ENCODE results near the gene TOX4.
"Not testable (repeated sequence)": the region's sequence is repeated elsewhere in the genome, so short reads cannot be mapped to it uniquely, and the experiment has no call there.

The TOX4 gene

GRCh38 chr14:21476925-21477681 is at the start of gene TOX4, which contains the start of gene RAB2B:
Gene TOX4, plus strand, starts transcription at chr14:21477195. Its CDS starts 84 bp downstream, at chr14:21477279.
Gene RAB2B, minus strand, starts transcription at chr14:21476959. Its CDS starts 87 bp downstream, at chr14:21476872.
- DNase-seq (ENCODE audit: extremely low read depth in 1 of 2, low read depth in 1 of 2), result peak; percentile 82 to 95

DNA sequence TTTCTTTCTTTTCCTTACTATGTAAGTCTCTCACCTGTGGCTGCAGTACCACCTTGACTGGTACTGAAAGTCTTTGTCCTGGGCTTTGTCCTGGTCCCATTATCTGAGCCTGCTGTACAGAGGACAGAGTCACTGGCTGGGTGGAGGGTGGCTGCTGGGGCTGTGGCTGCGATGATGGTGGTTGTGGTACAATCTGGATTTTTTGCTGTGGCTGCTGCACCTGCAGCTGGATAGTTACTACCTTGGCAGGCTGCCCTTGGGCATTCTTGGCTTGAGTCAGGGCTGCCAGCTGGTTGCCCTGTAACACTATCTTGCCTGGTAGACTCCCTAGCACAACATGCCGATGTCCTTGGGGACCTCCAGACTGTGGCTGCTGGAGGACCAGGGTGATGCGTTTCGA is 48.1 kb upstream of the TOX4 start:
- DNase-seq (ENCODE audit: extremely low read depth in 1 of 2, low read depth in 1 of 2), result no peak

DNA sequence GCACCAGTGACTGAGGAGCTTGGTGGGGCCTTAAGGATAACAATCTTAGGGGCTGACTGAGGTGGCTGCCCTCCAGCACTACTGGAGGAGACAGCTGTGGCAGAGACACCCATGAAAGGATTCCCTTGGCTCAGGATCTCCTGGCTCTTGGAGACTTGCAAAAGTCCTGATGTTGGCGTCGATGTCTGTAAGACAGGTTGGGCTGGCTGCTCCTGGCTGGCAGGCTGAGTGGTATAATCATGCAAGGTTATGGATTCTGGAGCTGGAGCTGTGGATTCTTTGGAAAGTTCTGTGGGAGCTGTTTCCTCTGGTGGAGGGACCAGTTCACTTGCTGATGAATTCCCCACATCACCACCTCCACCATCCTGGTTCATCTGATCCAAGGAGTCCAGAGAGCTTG is 45.9 kb upstream of the TOX4 start:
- no peak for DNase-seq (ENCODE audit: extremely low read depth in 1 of 2, low read depth in 1 of 2)

GRCh38 chr14:21436567-21437062 is 40.4 kb upstream of the TOX4 start:
- no peak for DNase-seq (ENCODE audit: extremely low read depth in 1 of 2, low read depth in 1 of 2)

GRCh38 chr14:21437063-21437901 is 39.7 kb upstream of the TOX4 start:
- DNase-seq (ENCODE audit: extremely low read depth in 1 of 2, low read depth in 1 of 2), result peak; percentile 90 to 97

DNA sequence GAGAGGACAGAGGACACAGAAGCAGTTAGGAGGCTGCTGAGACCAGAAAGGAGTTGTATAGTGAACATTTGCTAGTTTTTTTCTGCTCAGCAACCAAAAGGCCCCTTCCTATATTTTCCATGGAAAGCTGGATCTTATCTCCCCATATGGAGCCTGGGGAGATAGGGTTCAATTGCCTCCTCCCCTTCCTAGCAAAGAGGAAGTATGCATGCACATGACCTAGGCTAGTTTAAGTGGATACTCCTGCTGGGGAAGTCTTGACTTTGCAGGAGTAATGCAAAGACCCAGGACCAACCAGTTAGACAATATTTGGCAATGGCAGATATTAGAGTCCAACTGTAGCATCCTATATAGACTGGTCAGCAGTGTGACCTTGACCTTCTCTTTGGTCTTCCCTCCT is 36.1 kb upstream of the TOX4 start:
- no peak for DNase-seq (ENCODE audit: extremely low read depth in 1 of 2, low read depth in 1 of 2)

GRCh38 chr14:21442657-21443056 is 34.3 kb upstream of the TOX4 start:
- DNase-seq (ENCODE audit: extremely low read depth in 1 of 2, low read depth in 1 of 2), result not testable (repeated sequence)

DNA sequence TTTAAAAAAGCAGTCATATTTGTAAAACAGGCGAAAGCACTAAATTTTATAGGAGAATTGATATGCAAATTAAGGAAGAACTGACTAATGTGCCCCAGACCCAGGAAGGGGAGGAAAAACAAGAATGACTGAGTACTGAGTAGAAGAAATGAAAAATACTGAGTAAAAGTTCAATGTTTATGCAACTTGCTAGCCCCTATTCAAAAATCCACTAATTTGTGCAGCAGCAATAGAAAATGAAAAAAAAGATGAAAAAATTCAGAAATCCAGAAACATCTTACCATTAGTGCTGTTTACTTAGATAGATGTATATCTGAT is 27.1 kb upstream of the TOX4 start:
- DNase-seq (ENCODE audit: extremely low read depth in 1 of 2, low read depth in 1 of 2), result no peak

GRCh38 chr14:21454843-21455544 is 22.0 kb upstream of the TOX4 start:
- DNase-seq (ENCODE audit: extremely low read depth in 1 of 2, low read depth in 1 of 2), result no peak

- no peak for DNase-seq (ENCODE audit: extremely low read depth in 1 of 2, low read depth in 1 of 2)
These were observed 21.4 kb upstream of the TOX4 start for GRCh38 chr14:21455592-21455911.

DNA sequence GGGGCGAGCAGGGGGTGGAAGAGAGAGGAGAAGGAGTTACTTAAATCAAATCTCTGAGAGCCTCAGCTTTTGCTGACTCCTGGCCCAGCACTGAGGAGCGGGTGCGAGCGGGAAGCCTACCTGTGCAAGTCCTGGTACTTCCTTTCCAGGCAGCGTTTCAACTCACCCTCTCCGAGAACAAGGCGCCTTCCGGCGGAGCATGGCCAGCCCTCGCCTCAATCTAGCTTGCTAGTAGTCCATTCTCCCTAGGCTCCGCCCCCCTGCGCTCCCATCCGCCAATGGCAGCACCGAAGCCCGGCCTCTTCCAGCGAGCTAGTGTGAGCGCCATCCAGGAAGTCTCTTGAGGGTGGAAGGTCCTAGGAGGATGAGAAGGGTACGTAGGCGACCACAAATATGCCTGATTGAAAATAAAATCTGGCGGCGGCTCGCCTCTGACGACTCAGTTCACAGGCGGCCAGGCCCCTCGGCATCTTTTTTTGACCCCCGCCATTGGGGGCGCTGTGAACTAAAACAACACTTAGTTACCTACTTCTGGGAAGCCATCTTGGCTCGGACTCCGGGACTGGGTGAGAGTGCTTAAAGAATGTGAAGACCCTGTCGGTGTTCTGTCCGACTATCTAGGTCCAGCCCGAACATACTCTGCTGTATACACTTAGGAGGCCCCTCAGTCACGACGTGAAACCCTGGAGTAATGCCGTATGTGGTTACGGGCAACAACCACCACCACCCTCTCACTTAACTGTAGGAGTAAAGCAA is 20.9 kb upstream of the TOX4 start, which contains the start of gene CHD8:
Gene CHD8 (minus strand): TSS at position 212 of the 756 bp plus-strand sequence. CDS start 24,480 bp downstream, outside the sequence.
- peak; percentile 97 to 100 for DNase-seq (ENCODE audit: extremely low read depth in 1 of 2, low read depth in 1 of 2)

- DNase-seq (ENCODE audit: extremely low read depth in 1 of 2, low read depth in 1 of 2), result no peak
These were observed 9.4 kb upstream of the TOX4 start for GRCh38 chr14:21467616-21468015.

DNA sequence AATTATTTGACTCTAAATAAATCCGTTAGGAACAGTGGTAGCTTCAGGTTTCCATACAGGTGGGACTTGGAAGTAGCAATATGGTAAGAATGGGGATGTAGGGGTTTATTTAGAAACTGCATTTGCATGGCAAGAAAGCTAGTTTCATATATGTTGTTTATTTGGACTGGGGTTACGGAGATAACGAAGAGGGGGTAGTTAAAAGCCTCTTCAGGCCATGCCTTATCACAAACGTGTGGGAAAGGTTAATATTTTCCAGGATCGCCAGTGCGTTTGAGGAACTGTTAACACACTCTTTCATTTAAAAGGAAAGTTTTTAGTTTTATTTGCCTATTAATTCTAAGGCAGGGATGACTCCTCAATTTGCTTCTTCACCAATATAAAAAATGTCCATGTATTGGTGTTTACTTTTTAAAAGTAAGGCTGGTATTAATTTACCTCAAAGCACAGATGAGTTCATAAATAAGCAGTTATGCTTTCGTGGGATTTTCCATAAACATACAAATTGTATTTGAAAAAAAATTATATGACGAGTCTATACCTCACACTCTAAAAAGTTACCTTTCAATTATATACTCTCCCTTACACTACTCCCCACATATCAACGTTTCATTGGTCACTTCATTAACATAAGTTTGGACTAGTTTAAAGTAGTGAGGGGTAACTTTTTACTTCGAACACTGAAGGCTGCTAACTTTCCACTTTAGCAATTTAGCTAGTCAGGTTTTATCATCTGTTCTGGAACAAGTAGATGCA is 1.1 kb upstream of the TOX4 start:
- DNase-seq (ENCODE audit: extremely low read depth in 1 of 2, low read depth in 1 of 2), result no peak

DNA sequence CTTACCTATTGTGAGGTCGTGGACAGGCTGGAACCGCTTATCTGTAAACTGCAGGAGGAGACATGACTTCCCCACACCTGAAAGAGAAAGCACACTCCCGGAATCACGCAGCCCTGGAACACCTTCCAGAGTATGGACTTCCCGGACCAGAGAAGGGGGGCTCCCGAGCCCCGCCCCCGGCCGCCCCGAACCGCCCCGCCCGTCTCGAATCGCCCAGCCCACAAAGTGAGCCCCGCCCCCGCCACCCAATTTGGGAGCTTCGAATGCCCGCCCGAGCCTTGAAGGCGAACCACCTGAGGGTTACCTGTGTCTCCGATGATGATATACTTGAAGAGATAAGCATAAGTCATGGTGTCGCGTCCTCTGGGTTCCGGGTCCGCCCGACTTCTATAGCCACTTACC is 471 bp upstream of the TOX4 start:
- no peak for DNase-seq (ENCODE audit: extremely low read depth in 1 of 2, low read depth in 1 of 2)

- DNase-seq (ENCODE audit: extremely low read depth in 1 of 2, low read depth in 1 of 2), result no peak
These were observed 9.7 kb downstream of the TOX4 start for GRCh38 chr14:21486640-21487087.

- DNase-seq (ENCODE audit: extremely low read depth in 1 of 2, low read depth in 1 of 2), result no peak
These were observed 18.1 kb downstream of the TOX4 start for GRCh38 chr14:21494902-21495762.

GRCh38 chr14:21496453-21496852 is 19.5 kb downstream of the TOX4 start:
- no peak for DNase-seq (ENCODE audit: extremely low read depth in 1 of 2, low read depth in 1 of 2)

DNA sequence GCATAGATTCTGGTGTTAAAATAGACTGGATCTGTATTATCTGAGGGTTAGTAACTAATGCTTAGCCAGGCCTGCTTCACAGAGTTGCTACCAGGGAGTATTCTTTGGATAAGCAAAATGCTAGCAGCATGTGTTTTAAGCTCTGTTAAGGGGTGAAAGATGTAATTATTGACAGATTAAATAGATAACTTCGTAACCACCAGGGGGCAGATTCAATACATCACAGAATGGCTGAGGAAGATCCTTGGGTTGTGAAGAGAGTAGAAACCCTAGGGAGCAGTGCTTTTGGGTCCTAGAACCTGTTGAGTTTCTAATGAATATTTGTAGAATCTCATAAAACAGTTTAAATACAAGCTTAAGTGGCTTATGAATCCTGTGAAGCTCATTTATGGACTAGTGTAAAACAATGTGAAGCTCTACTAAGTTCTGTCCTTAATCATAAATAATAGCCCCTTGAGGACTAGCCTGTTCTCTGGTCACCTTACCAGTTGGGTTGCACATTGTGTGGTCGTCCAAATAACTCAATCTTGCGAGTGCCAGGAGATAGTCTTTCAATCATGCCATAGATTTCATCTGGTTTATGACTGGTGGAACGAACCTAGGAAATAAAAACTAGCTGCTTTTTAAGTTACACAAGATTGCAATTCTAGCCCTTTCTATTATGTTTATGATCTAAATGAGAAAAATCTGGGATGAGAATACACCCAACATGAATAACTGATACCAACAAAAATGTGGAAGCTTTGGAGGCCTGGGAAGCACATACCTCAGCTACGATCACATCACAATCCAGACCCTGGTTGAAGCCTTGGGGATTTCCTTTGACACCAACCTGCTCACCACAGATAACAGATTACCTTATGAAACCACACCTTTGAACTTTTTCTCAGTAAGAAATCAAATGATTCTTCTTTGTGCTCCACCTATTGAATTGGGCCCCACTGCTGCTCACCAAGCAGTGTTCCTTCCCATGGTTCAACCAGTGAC is 21.8 kb downstream of the TOX4 start:
- DNase-seq (ENCODE audit: extremely low read depth in 1 of 2, low read depth in 1 of 2), result no peak
